K562 (cell line): ENCODE data around the gene MICOS13. TPM values are rescaled to one million over a fixed set of nuclear protein-coding genes. Genes with fewer than 3 reads are reported as not detected.

Source experiments
- CCNT2 ChIP-seq: IDR thresholded peaks from 2 replicates; pipeline ENCODE4 v1.6.1; 2011; ENCODE audit warnings: borderline replicate concordance, low read depth, mild to moderate bottlenecking, moderate library complexity, mixed read lengths, low read length; ENCODE audit not compliant: insufficient read length; ENCODE audit errors: extremely low read depth
- ELK1 ChIP-seq: sonication (generic); formaldehyde crosslinking; IDR thresholded peaks from 2 replicates; pipeline ENCODE4 v1.8.1; 2022; ENCODE audit warnings: missing genetic modification reagents
- ELK3 ChIP-seq: fragments of 450-650 bp; formaldehyde crosslinking; IDR thresholded peaks from 2 replicates; pipeline ENCODE4 v1.4.0; 2020; ENCODE audit warnings: mild to moderate bottlenecking
- FOXO4 ChIP-seq: fragments of 450-650 bp; formaldehyde crosslinking; IDR thresholded peaks from 2 replicates; pipeline ENCODE4 v1.4.0; 2020; ENCODE audit warnings: mild to moderate bottlenecking, moderate library complexity
- HDAC2 ChIP-seq: fragments of 450-650 bp; IDR thresholded peaks from 2 replicates; pipeline ENCODE4 v1.6.1; 2016; ENCODE audit warnings: mild to moderate bottlenecking
- ID3 ChIP-seq, 2 experiments: fragments of 250-450 bp in 1 of 2; fragments of 450-650 bp in 1 of 2; sonication (Bioruptor Pico) in 1 of 2; IDR thresholded peaks; 2 replicates each; pipeline versions ENCODE4 v1.6.1 to v1.8.0; 2016 to 2021; ENCODE audit warnings: mild to moderate bottlenecking in 2 of 2, moderate library complexity in 2 of 2, missing compliant biosample characterization in 1 of 2, missing genetic modification characterization in 1 of 2
- KDM1A ChIP-seq, 2 experiments: fragments of 450-650 bp; IDR thresholded peaks; 2 replicates each; pipeline ENCODE4 v1.6.1; 2016; ENCODE audit warnings: mild to moderate bottlenecking in 2 of 2
- KLF1 ChIP-seq: fragments of 450-650 bp; IDR thresholded peaks from 2 replicates; pipeline ENCODE4 v1.6.1; 2016; ENCODE audit warnings: missing genetic modification characterization, missing compliant biosample characterization
- POLR3A ChIP-seq: IDR thresholded peaks from 2 replicates; pipeline ENCODE4 v1.6.1; 2011; ENCODE audit warnings: borderline replicate concordance, mild to moderate bottlenecking, moderate library complexity; ENCODE audit not compliant: insufficient read length, insufficient read depth; ENCODE audit errors: extremely low read depth
- PRPF4 ChIP-seq: fragments of 200-400 bp; formaldehyde crosslinking; IDR thresholded peaks from one replicate; pipeline ENCODE4 v1.6.1; 2017; ENCODE audit warnings: low read length, low read depth, mild to moderate bottlenecking; ENCODE audit not compliant: insufficient read depth, poor library complexity, severe bottlenecking
- RBM14 ChIP-seq: fragments of 200-400 bp; formaldehyde crosslinking; IDR thresholded peaks from 2 replicates; pipeline ENCODE4 v1.6.1; 2018; ENCODE audit warnings: low read depth, mild to moderate bottlenecking, low read length, moderate library complexity, borderline replicate concordance; ENCODE audit not compliant: insufficient read depth
- SMARCE1 ChIP-seq: fragments of 450-650 bp; IDR thresholded peaks from 2 replicates; pipeline ENCODE4 v1.7.1; 2016; ENCODE audit warnings: mild to moderate bottlenecking
- TEAD1 ChIP-seq, 2 experiments: fragments of 450-650 bp in 1 of 2; sonication (generic) in 1 of 2; formaldehyde crosslinking; IDR thresholded peaks; 2 replicates each; pipeline versions ENCODE4 v1.4.0 to v1.8.0; 2020 to 2022; ENCODE audit warnings: mild to moderate bottlenecking in 2 of 2, missing genetic modification reagents in 1 of 2
- TRIM24 ChIP-seq, 2 experiments: fragments of 450-650 bp; IDR thresholded peaks; 2 replicates each; pipeline ENCODE4 v1.6.1; 2016
- ZBTB1 ChIP-seq: sonication (generic); formaldehyde crosslinking; IDR thresholded peaks from 2 replicates; pipeline ENCODE4 v1.8.1; 2023; ENCODE audit warnings: missing genetic modification reagents, low read depth, mild to moderate bottlenecking, borderline replicate concordance
- ZBTB34 ChIP-seq: fragments of 250-450 bp; sonication (Bioruptor Pico); IDR thresholded peaks from 2 replicates; pipeline ENCODE4 v1.8.0; 2021; ENCODE audit warnings: mild to moderate bottlenecking, moderate library complexity
- ZNF253 ChIP-seq: fragments of 250-450 bp; sonication (Bioruptor Pico); conservative IDR thresholded peaks from 2 replicates; pipeline ENCODE4 v1.6.1; 2021; ENCODE audit warnings: mild to moderate bottlenecking
- ZNF384 ChIP-seq: IDR thresholded peaks from 2 replicates; pipeline ENCODE4 v1.6.1; 2012; ENCODE audit warnings: low read depth, low read length, improper control_type of control experiment
- ZNF444 ChIP-seq: fragments of 250-450 bp; sonication (Bioruptor Pico); IDR thresholded peaks from 2 replicates; pipeline ENCODE4 v1.4.0; 2020; ENCODE audit warnings: mild to moderate bottlenecking, moderate library complexity
- ZNF644 ChIP-seq: fragments of 200-800 bp; sonication (Bioruptor generic); IDR thresholded peaks from 2 replicates; pipeline ENCODE4 v1.6.1; 2016; ENCODE audit warnings: low read depth, missing genetic modification characterization, missing compliant biosample characterization
- ZNF766 ChIP-seq: fragments of 200-800 bp; sonication (Bioruptor generic); conservative IDR thresholded peaks from 2 replicates; pipeline ENCODE4 v1.6.1; 2016; ENCODE audit warnings: missing genetic modification characterization, missing compliant biosample characterization
- polyA plus RNA-seq, 8 experiments: library from polyadenylated mRNA; depleted of rRNA in 4 of 8; stranded (reverse) in 5 of 8; unstranded in 3 of 8; fragments of >200 nt; fragmentation: Nextera tagmentation in 2 of 8; fragmentation: Illumina TruSeq in 1 of 8; extraction: Ambion mirVana in 2 of 8; extraction: Trizol in 1 of 8; gene quantifications; 2 replicates each; pipeline versions ENCODE4 v1.2.1 to v1.2.3, GENCODE V29; 2011 to 2014; ENCODE audit warnings: inconsistent platforms in 1 of 8, missing spikeins in 1 of 8
- total RNA-seq, 7 experiments: library from RNA; depleted of rRNA in 6 of 7; stranded (reverse); fragments of >200 nt in 6 of 7; fragmentation: Illumina TruSeq in 2 of 7; extraction: Trizol in 2 of 7; gene quantifications; 2 replicates each; pipeline versions ENCODE4 v1.2.1 to v1.2.3, GENCODE V29; 2011 to 2021; ENCODE audit warnings: low replicate concordance in 1 of 7

The MICOS13 gene
- total and polyA plus RNA-seq, 9 of the 15 experiments (the other 6 are each of a cell fraction or from before 2014, with no cell fraction given), result 15.5 to 220 (median 49.4) TPM

- TF ChIP-seq FOXO4 (no peak), ELK3 (CRISPR knock-in tag) (no peak), ID3 (CRISPR knock-in tag; IDR thresholded peaks at IDR 0.05) (no peak), ID3 (tag; IDR thresholded peaks at IDR 0.05) (peak; percentile 42; the same call in 1 of the 2 replicates), TRIM24 (IDR thresholded peaks at IDR 0.05) (peak in 1 of 2 experiments; percentile 41; a peak in 1 of 4 replicates), POLR3A (no peak), ZBTB1 (CRISPR knock-in tag) (no peak), ZNF444 (no peak), ZNF644 (no peak), ZNF253 (CRISPR knock-in tag) (no peak), ZNF766 (CRISPR knock-in tag) (no peak), HDAC2 (no peak), TEAD1 (CRISPR knock-in tag; IDR thresholded peaks at IDR 0.05) (0 out of 4 replicates have a peak, but pooled peaks of 1 of the 2 experiments have one; percentile 4), ELK1 (CRISPR knock-in tag) (no peak), ZNF384 (no peak), KLF1 (tag) (no peak), KDM1A (IDR thresholded peaks at IDR 0.05) (0 out of 4 replicates have a peak, but pooled peaks of 1 of the 2 experiments have one; percentile 26), SMARCE1 (no peak), RBM14 (no peak), ZBTB34 (CRISPR knock-in tag) (no peak), PRPF4 (no peak), CCNT2 (no peak)
Measured at GRCh38 chr19:5687360-5688198, 7.3 kb upstream of the MICOS13 start (continued).
